GM21619 (cell line): ENCODE measurements around the gene THRSP.
"Not testable (repeated sequence)": the region's sequence is repeated elsewhere in the genome, so short reads cannot be mapped to it uniquely, and the experiment has no call there.

Experiments
- ATAC-seq: cut with Tn5 transposase; IDR thresholded peaks from one replicate; pipeline ENCODE4 v1.9.1; 2021; ENCODE audit not compliant: unreplicated experiment

Gene THRSP

DNA sequence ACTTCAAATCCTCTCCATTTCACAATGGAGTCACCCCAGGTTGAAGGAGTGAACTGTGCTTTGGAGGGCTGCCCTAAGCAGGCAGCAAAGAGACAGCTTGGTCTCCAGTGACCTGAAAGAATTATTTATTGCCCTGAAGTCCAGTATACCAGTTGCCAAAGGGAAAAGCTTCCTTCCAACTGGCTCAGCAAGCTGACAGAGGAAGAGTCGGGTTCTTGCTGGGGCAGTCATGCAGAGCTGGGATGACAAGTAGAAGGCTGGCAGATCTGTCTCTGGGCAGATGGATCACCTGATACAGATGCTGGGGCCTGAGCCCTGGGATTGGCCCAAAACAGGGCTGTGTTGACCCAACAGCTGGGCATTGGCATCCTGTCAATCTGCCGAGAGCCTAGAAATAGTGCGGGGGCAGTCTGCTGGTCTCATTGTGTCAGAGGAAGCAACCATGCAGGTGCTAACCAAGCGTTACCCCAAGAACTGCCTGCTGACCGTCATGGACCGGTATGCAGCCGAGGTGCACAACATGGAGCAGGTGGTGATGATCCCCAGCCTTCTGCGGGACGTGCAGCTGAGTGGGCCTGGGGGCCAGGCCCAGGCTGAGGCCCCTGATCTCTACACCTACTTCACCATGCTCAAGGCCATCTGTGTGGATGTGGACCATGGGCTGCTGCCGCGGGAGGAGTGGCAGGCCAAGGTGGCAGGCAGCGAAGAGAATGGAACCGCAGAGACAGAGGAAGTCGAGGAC lies at the start of gene THRSP:
TSS of gene THRSP (plus strand) at position 422 of the 742 bp plus-strand sequence. CDS start at position 443, 21 bp downstream.
- ATAC-seq: no peak

GRCh38 chr11:78014937-78015520 lies 48.6 kb upstream of the THRSP start:
- not testable (repeated sequence) for ATAC-seq

- no peak for ATAC-seq
These were observed 47.8 kb upstream of the THRSP start for GRCh38 chr11:78015878-78016277.

GRCh38 chr11:78019808-78020207 lies 43.9 kb upstream of the THRSP start:
- ATAC-seq: no peak

DNA sequence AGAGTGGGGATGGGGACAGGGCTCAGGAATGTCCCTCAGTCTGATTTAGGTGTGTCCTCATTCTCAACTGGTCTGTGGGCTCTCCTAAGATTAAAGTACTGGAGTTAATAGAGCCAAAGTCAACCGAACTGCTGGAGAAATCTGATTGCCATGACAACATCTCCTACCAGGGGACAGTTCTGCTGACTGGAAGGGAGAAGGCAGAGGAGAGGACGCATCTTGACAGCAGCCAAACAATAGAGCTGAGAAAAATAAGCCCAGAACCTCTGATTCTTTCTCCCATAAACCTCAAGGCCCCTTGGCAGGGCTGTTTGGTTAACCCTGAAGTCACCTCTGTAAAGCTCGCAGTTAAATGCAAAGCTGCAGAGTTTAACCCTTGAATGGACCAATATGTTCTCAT lies 43.4 kb upstream of the THRSP start:
- ATAC-seq: no peak

GRCh38 chr11:78021611-78022010 lies 42.0 kb upstream of the THRSP start:
- no peak for ATAC-seq

DNA sequence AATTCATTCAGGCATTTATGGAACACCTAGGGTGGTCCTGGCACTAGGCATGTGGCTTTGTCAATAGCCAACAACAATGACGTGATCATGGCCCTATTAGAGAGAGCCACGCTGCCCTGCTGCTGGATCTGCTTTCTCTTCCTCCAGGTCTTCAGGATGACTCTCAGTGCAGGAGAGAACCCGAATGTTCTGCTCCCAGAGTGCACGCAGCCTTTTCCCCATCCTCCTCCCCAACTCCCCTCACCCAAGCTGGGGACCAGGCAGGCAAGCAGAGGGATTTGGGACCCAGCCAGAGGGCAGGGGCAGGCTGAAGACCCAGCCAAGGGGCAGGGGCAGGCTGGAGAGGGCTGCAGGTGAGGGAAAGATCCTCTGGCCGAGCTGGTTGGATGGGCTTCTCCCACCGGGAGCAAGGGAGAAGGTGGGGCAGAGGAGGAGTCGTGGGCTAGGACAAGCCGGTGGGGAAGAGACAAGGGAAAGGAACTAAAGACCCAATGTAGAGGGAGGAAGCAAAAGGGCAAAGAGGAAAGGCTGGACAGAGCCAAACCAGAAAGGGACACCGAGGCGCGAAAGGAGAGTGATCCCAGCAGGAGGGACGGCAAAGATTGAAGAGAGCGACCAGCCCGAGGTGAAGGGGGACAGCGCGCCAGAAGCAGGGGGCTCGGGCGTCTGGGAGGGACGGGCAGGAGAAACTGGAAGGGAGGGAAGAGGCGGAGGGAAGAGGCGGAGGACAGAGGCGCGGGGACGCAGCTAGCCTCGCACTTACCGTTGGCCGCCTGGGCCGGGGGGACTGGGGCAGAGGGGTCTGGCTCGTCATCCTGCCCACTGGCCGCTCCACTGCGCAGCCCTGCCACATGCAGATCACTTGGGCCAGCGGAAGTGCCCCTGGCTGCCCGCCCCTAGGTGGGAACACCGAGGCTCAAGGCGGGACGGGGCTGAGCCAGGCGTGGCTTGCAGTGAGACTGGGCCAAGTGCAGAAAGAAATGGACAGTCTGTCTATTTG lies 41.0 kb upstream of the THRSP start, which contains the start of gene KCTD14:
TSS of gene KCTD14 (minus strand) at position 880 of the 1,000 bp plus-strand sequence. CDS start at position 853, 27 bp downstream.
- ATAC-seq: no peak

GRCh38 chr11:78023426-78023825 lies 40.2 kb upstream of the THRSP start:
- no peak for ATAC-seq

- no peak for ATAC-seq
These were observed 38.3 kb upstream of the THRSP start for GRCh38 chr11:78025378-78025777.

DNA sequence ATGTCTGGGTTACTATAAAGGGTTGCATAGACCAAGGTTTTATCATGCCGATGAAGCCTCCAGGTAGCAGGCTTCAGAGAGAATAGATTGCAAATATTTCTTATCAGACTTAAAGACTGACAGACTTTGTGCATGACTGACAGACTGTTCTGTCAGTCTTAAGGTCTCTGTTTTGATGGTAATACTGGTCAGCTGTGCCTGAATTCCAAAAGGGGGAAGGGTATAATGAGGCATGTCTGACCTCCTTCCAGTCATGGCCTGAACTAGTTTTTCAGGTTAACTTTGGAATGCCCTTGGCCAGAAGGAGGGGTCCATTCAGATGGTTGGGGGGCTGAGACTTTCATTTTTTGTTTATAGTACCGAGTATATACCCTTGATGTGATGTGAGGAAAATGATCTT lies 35.9 kb upstream of the THRSP start:
- ATAC-seq: no peak

DNA sequence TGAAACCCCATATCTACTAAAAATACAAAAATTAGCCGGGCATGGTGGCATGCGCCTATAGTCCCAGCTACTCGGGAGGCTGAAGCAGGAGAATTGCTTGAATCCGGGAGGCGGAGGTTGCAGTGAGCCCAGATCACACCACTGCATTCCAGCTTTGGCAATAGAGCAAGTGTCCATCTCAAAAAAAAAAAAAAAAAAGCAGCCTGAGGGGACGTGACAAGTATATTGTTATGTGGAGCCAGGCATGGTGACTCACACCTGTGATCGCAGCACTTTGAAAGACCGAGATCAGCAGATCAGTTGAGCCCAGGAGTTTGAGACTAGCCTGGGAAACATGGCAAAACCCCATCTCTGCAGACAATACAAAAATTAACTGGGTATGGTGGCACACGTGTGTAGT lies 35.2 kb upstream of the THRSP start:
- not testable (repeated sequence) for ATAC-seq

GRCh38 chr11:78030429-78031325 lies 33.0 kb upstream of the THRSP start:
- ATAC-seq: no peak

GRCh38 chr11:78031629-78032028 lies 32.0 kb upstream of the THRSP start:
- peak; percentile 87 for ATAC-seq

- peak; percentile 14 for ATAC-seq
These were observed 31.6 kb upstream of the THRSP start for GRCh38 chr11:78032090-78032489.

GRCh38 chr11:78033040-78033439 lies 30.6 kb upstream of the THRSP start:
- no peak for ATAC-seq

- no peak for ATAC-seq
These were observed 29.0 kb upstream of the THRSP start for GRCh38 chr11:78034623-78035022.

DNA sequence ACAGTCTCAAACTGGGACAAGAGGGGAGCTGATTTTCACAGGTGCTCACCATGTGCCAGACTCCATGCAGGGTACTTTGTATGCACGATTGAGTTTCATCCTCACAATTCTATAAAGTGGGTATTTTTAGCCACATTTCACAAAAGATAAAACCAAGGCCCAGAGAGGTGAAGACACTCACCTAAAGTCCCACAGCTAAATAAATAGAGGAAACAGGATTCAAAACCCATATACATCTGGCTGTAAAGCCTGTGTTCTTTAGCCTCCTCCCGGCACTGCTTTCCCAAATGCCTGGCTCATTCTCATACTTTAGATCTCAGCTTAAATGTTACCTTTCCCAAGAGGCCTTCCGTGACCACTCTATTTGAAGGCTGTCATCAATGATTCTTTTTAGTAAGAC lies 27.3 kb upstream of the THRSP start:
- ATAC-seq: no peak

GRCh38 chr11:78037056-78037455 lies 26.6 kb upstream of the THRSP start:
- ATAC-seq: no peak

DNA sequence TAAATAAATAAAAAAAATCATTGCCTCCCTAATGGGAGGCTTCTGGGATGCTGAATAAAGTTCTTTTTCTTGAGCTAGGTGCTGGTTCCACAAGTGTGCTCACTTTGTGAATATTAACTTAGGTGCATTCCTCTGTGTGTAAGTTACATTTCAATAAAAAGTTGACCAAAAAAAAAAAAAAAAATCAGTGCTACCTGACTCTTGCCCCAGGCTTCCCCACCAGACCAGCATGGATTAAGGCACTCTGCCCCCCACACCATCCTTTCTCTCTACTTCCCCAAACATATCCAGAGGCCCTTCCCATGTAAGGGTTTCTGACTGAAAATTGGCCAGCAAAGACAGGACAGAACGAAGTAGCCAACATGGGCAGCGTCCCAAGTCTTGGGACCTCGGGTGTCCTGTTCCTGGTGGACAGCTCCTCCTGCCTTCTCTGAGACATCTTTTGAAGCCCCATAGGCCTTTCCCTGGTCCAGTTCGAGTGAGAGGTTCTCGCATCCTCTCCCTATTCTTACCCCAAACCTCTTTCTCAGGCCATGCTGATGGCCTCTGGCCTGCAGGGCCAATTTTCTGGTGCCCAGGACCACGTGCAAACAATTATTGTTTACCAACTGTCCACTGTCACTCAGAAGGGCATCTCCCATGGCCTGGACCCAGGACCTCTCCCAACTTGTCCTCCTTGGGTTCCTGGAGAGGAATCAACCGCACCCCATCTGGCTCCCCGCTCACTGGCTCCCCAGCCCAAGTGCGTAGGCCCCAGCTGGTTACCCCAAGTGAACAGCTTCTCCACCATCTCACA lies 25.6 kb upstream of the THRSP start:
- ATAC-seq: no peak
